IPS DF 6.9 (cell line): ENCODE data around the gene COL8A2.

Source experiments
- DNase-seq: peaks from one replicate; pipeline ENCODE4 v3.0.0-alpha.2; 2013; ENCODE audit warnings: low read depth, low spot score
- H3K27ac ChIP-seq: one replicate; pipeline ENCODE4 v1.5.1; 2013; ENCODE audit warnings: low read length, control low read depth
- H3K27me3 ChIP-seq: 2 replicates; pipeline ENCODE4 v1.6.1; 2013; ENCODE audit warnings: mild to moderate bottlenecking, low read length; ENCODE audit not compliant: control insufficient read depth, insufficient read depth
- H3K36me3 ChIP-seq: 2 replicates; pipeline ENCODE4 v1.6.1; 2013; ENCODE audit warnings: low read length; ENCODE audit not compliant: control insufficient read depth, insufficient read depth
- H3K4me1 ChIP-seq: 2 replicates; pipeline ENCODE4 v1.6.1; 2013; ENCODE audit warnings: low read length; ENCODE audit not compliant: control insufficient read depth, insufficient read depth
- H3K4me3 ChIP-seq: 2 replicates; pipeline ENCODE4 v1.5.1; 2013; ENCODE audit warnings: mild to moderate bottlenecking, low read length
- H3K9me3 ChIP-seq: 2 replicates; pipeline ENCODE4 v1.6.1; 2013; ENCODE audit warnings: low read length, inconsistent platforms; ENCODE audit not compliant: control insufficient read depth, insufficient read depth
- WGBS: extraction: QIAGEN DNeasy Blood & Tissue Kit; methylation state at CpG from one replicate; pipeline ENCODE4 v1.1.7; 2013; ENCODE audit warnings: mixed read lengths, missing lambda C conversion rate; ENCODE audit not compliant: insufficient read length, insufficient coverage; 5-methylcytosine and 5-hydroxymethylcytosine counted together

The COL8A2 gene

GRCh38 chr1:36125129-36125991 lies at the start of gene COL8A2:
COL8A2 (minus strand) TSS chr1:36125222; CDS start chr1:36100242, 24,980 bp downstream.
- H3K4me1 ChIP-seq = no peaks in the 10 kb centered on the region
- H3K4me3 ChIP-seq = peak within 1 kb of the TSS; percentile 45; the same call in 1 of the 2 replicates
- no peaks in the 10 kb centered on the region for H3K9me3 ChIP-seq
- no peaks in the 10 kb centered on the region for H3K36me3 ChIP-seq
- WGBS = no CpG with 5 or more reads among the region's 77 CpGs
- H3K27ac ChIP-seq = no peak within 1 kb of the TSS
- peaks cover 17% of the 10 kb centered on the region for H3K27me3 ChIP-seq
- DNase-seq = no peak

- peaks cover 22% of the 10 kb centered on the region for H3K36me3 ChIP-seq
- no peak overlapping the region for H3K27ac ChIP-seq
- no CpG with 5 or more reads among the region's 11 CpGs for WGBS
These were observed 49.7 kb upstream of the COL8A2 start for GRCh38 chr1:36174713-36175112.

GRCh38 chr1:36172983-36173382 lies 48.0 kb upstream of the COL8A2 start:
- Histone ChIP-seq H3K4me3 (no peak overlapping the region), H3K36me3 (peaks cover 16% of the 10 kb centered on the region; the same call in 1 of the 2 replicates), H3K9me3 (no peaks in the 10 kb centered on the region), H3K27me3 (no peaks in the 10 kb centered on the region), H3K4me1 (peaks cover 12% of the 10 kb centered on the region; the same call in 1 of the 2 replicates), H3K27ac (no peak overlapping the region)
- DNase-seq = no peak
- WGBS = no CpG with 5 or more reads among the region's 2 CpGs

More at GRCh38 chr1:36174713-36175112, 49.7 kb upstream of the COL8A2 start:
- Histone ChIP-seq H3K4me3 (no peak overlapping the region), H3K9me3 (no peaks in the 10 kb centered on the region), H3K4me1 (peaks cover 15% of the 10 kb centered on the region), H3K27me3 (no peaks in the 10 kb centered on the region)
- no peak for DNase-seq

- DNase-seq = no peak
- Histone ChIP-seq H3K9me3 (no peaks in the 10 kb centered on the region), H3K4me3 (no peak overlapping the region), H3K4me1 (peaks cover 10% of the 10 kb centered on the region; the same call in 1 of the 2 replicates), H3K36me3 (peaks cover 16% of the 10 kb centered on the region; the same call in 1 of the 2 replicates), H3K27me3 (no peaks in the 10 kb centered on the region), H3K27ac (no peak overlapping the region)
- WGBS = no CpG with 5 or more reads among the region's 21 CpGs
These were observed 47.2 kb upstream of the COL8A2 start for GRCh38 chr1:36172017-36172747.

- H3K4me3 ChIP-seq = no peak overlapping the region
- peaks cover 6% of the 10 kb centered on the region; the same call in 1 of the 2 replicates for H3K4me1 ChIP-seq
- H3K9me3 ChIP-seq = no peaks in the 10 kb centered on the region
- peaks cover 16% of the 10 kb centered on the region; the same call in 1 of the 2 replicates for H3K36me3 ChIP-seq
- no CpG with 5 or more reads among the region's 12 CpGs for WGBS
- no peaks in the 10 kb centered on the region for H3K27me3 ChIP-seq
- DNase-seq = no peak
- H3K27ac ChIP-seq = no peak overlapping the region
These were observed 45.8 kb upstream of the COL8A2 start for GRCh38 chr1:36170643-36171412.

- peaks cover 11% of the 10 kb centered on the region; the same call in 1 of the 2 replicates for H3K36me3 ChIP-seq
- H3K4me3 ChIP-seq = no peak overlapping the region
- no peaks in the 10 kb centered on the region for H3K9me3 ChIP-seq
- H3K4me1 ChIP-seq = no peaks in the 10 kb centered on the region
- H3K27me3 ChIP-seq = no peaks in the 10 kb centered on the region
- WGBS = no CpG with 5 or more reads among the region's 3 CpGs
- H3K27ac ChIP-seq = no peak overlapping the region
- no peak for DNase-seq
These were observed 43.5 kb upstream of the COL8A2 start for GRCh38 chr1:36168514-36168913.

- H3K27me3 ChIP-seq = no peaks in the 10 kb centered on the region
- no peak for DNase-seq
- H3K9me3 ChIP-seq = no peaks in the 10 kb centered on the region
- no peak overlapping the region for H3K27ac ChIP-seq
- WGBS = no CpG with 5 or more reads among the region's 15 CpGs
- no peaks in the 10 kb centered on the region for H3K4me1 ChIP-seq
- H3K36me3 ChIP-seq = 0 out of 2 replicates have a peak, but pooled peaks cover 5% of the 10 kb centered on the region
- H3K4me3 ChIP-seq = no peak overlapping the region
These were observed 42.2 kb upstream of the COL8A2 start for GRCh38 chr1:36166938-36167905.

GRCh38 chr1:36166136-36166535 lies 41.1 kb upstream of the COL8A2 start:
- Histone ChIP-seq H3K9me3 (no peaks in the 10 kb centered on the region), H3K27me3 (no peaks in the 10 kb centered on the region), H3K27ac (no peak overlapping the region), H3K36me3 (0 out of 2 replicates have a peak, but pooled peaks cover 3% of the 10 kb centered on the region), H3K4me1 (no peaks in the 10 kb centered on the region), H3K4me3 (no peak overlapping the region)
- no CpG with 5 or more reads among the region's 4 CpGs for WGBS
- no peak for DNase-seq

- Histone ChIP-seq H3K9me3 (no peaks in the 10 kb centered on the region), H3K4me3 (no peak overlapping the region), H3K4me1 (no peaks in the 10 kb centered on the region), H3K27me3 (no peaks in the 10 kb centered on the region), H3K36me3 (no peaks in the 10 kb centered on the region), H3K27ac (no peak overlapping the region)
- no peak for DNase-seq
- no CpG with 5 or more reads among the region's 1 CpG for WGBS
These were observed 40.1 kb upstream of the COL8A2 start for GRCh38 chr1:36165145-36165544.
